ENCODE data around the gene TDP1.

The TDP1 gene

GRCh38 chr14:90091393-90091792 is 135.7 kb downstream of the TDP1 start:
- Histone ChIP-seq H3K4me3 (replicated peaks; ENCODE audit: insufficient read depth, low read length) (no peak overlapping the region), H3K27ac (replicated peaks) (no peak overlapping the region), H3K27me3 (ENCODE audit: insufficient read depth, poor library complexity, severe bottlenecking) (no peaks in the 10 kb centered on the region)
- DNase-seq (ENCODE audit: low read depth in 1 of 2, low spot score in 1 of 2): no peak
- TF ChIP-seq REST (IDR thresholded peaks at IDR 0.05; ENCODE audit: insufficient replicate concordance, low read depth) (no peak), POLR2AphosphoS5 (IDR thresholded peaks at IDR 0.05; ENCODE audit: low read depth) (no peak), SPI1 (IDR thresholded peaks at IDR 0.05; ENCODE audit: borderline replicate concordance, low read depth) (no peak), CTCF (IDR thresholded peaks at IDR 0.05; ENCODE audit: insufficient read depth, low read length) (no peak), GABPA (IDR thresholded peaks at IDR 0.05; ENCODE audit: low read depth) (no peak)

GRCh38 chr14:90093942-90094595 is 138.3 kb downstream of the TDP1 start:
- peak; percentile 14 to 16 for DNase-seq (ENCODE audit: low read depth in 1 of 2, low spot score in 1 of 2)
- TF ChIP-seq SPI1 (IDR thresholded peaks at IDR 0.05; ENCODE audit: borderline replicate concordance, low read depth) (no peak), REST (IDR thresholded peaks at IDR 0.05; ENCODE audit: insufficient replicate concordance, low read depth) (no peak), CTCF (IDR thresholded peaks at IDR 0.05; ENCODE audit: insufficient read depth, low read length) (no peak), GABPA (IDR thresholded peaks at IDR 0.05; ENCODE audit: low read depth) (no peak), POLR2AphosphoS5 (IDR thresholded peaks at IDR 0.05; ENCODE audit: low read depth) (no peak)
- no peak overlapping the region for H3K27ac ChIP-seq (replicated peaks)
- H3K27me3 ChIP-seq (ENCODE audit: insufficient read depth, poor library complexity, severe bottlenecking): no peaks in the 10 kb centered on the region
- H3K4me3 ChIP-seq (replicated peaks; ENCODE audit: insufficient read depth, low read length): no peak overlapping the region

All from HL-60 (cell line).